HepG2 (cell line): ENCODE results near the gene ZNF415. TPM values are rescaled to one million over a fixed set of nuclear protein-coding genes. Genes with fewer than 3 reads are reported as not detected.

Experiments
- ATAC-seq: fragments of 200-7000 bp; cut with Tn5 transposase; 3 replicates; pipeline ENCODE4 v1.9.1; 2020; ENCODE audit warnings: mild to moderate bottlenecking, moderate library complexity
- BruUV-seq: library from RNA; stranded (reverse); fragments of 400-500 nt; replicated peaks from 2 replicates; lab custom pipeline; 2021; lab: Mats Ljungman, UMichigan
- CTCF ChIA-PET: fragments of 300-600 bp; formaldehyde crosslinking; extraction: SDS; loops from one replicate; lab custom pipeline; 2021; ENCODE audit warnings: low total read pairs, inconsistent platforms, low intra/inter-chr PET ratio; lab: Yijun Ruan, JAX
- POLR2A ChIA-PET: fragments of 350-600 bp; sonication (Branson Sonifier 250); formaldehyde crosslinking; loops from one replicate; lab custom pipeline; 2020; ENCODE audit warnings: antibody characterized with exemption, inconsistent platforms; lab: Yijun Ruan, JAX
- DNase-seq: peaks from one replicate; pipeline ENCODE4 v3.0.0-alpha.2; 2015; ENCODE audit warnings: low spot score
- FAIRE-seq: peaks from 3 replicates; lab custom pipeline; 2011; peaks lifted over from hg19 to GRCh38; lab: Jason Lieb, UNC
- H2AFZ ChIP-seq: one replicate; pipeline ENCODE4 v1.6.1; 2011; ENCODE audit warnings: low read length, inconsistent platforms
- H3K27ac ChIP-seq: fragments of 300-600 bp; 3 replicates; pipeline ENCODE4 v1.8.0; 2011; ENCODE audit warnings: mixed run types, mild to moderate bottlenecking, mixed read lengths, low read length, inconsistent platforms; ENCODE audit not compliant: insufficient read depth; ENCODE audit errors: extremely low read length
- H3K27me3 ChIP-seq, 2 experiments: fragments of 200-600 bp in 1 of 2; 2 replicates in 1 of 2; 3 replicates in 1 of 2; pipeline versions ENCODE4 v1.6.0 to v1.8.0; 2011; ENCODE audit warnings: low read length in 2 of 2, mild to moderate bottlenecking in 2 of 2, moderate library complexity in 2 of 2, inconsistent platforms in 1 of 2; ENCODE audit not compliant: insufficient read depth in 2 of 2, control insufficient read depth in 1 of 2
- H3K36me3 ChIP-seq, 2 experiments: fragments of 200-600 bp in 1 of 2; replicated peaks in 1 of 2; 2 replicates in 1 of 2; 3 replicates in 1 of 2; pipeline versions ENCODE4 v1.5.1 to v1.8.0; 2011; ENCODE audit warnings: low read length in 2 of 2, inconsistent platforms in 1 of 2; ENCODE audit not compliant: insufficient read depth in 2 of 2, control insufficient read depth in 1 of 2
- H3K4me1 ChIP-seq: 2 replicates; pipeline ENCODE4 v1.5.1; 2012; ENCODE audit warnings: low read length, inconsistent platforms; ENCODE audit not compliant: insufficient read depth
- H3K4me2 ChIP-seq: 2 replicates; pipeline ENCODE4 v1.6.0; 2011; ENCODE audit warnings: low read depth, low read length, inconsistent platforms
- H3K4me3 ChIP-seq, 3 experiments: fragments of 200-600 bp in 1 of 3; sonication (generic), shearing (Covaris generic) in 1 of 3; replicated peaks in 1 of 3; 2 replicates each; pipeline ENCODE4 v1.5.1; 2011 to 2016; ENCODE audit warnings: low read length in 3 of 3, inconsistent platforms in 2 of 3, low read depth in 2 of 3, mild to moderate bottlenecking in 2 of 3, control low read depth in 1 of 3, mixed read lengths in 1 of 3; ENCODE audit not compliant: insufficient read depth in 1 of 3
- H3K79me2 ChIP-seq: one replicate; pipeline ENCODE4 v1.6.1; 2011; ENCODE audit warnings: low read length, inconsistent platforms; ENCODE audit not compliant: insufficient read depth
- H3K9ac ChIP-seq: 2 replicates; pipeline ENCODE4 v1.6.0; 2011; ENCODE audit warnings: mild to moderate bottlenecking, low read depth, low read length, inconsistent platforms; ENCODE audit not compliant: insufficient read depth
- H3K9me3 ChIP-seq: 2 replicates; pipeline ENCODE4 v1.5.1; 2012; ENCODE audit warnings: mild to moderate bottlenecking, low read length
- H4K20me1 ChIP-seq: 2 replicates; pipeline ENCODE4 v1.6.0; 2011; ENCODE audit warnings: inconsistent platforms, mild to moderate bottlenecking, low read length, moderate library complexity; ENCODE audit not compliant: insufficient read depth
- ARNT ChIP-seq: fragments of 450-650 bp; IDR thresholded peaks from 2 replicates; pipeline ENCODE4 v1.6.1; 2017
- ATF7 ChIP-seq, 2 experiments: fragments of 450-650 bp in 1 of 2; sonication (generic) in 1 of 2; formaldehyde crosslinking in 1 of 2; IDR thresholded peaks; 2 replicates each; pipeline versions ENCODE4 v1.4.0 to v1.6.1; 2016 to 2020; ENCODE audit warnings: antibody characterized with exemption in 1 of 2, mild to moderate bottlenecking in 1 of 2, missing genetic modification reagents in 1 of 2
- CHD4 ChIP-seq: fragments of 200-600 bp; sonication (generic); IDR thresholded peaks from 2 replicates; pipeline ENCODE4 v1.7.0; 2017; ENCODE audit warnings: mild to moderate bottlenecking, low read length, borderline replicate concordance
- CREB1 ChIP-seq, 2 experiments: fragments of 450-650 bp in 1 of 2; IDR thresholded peaks; 2 replicates each; pipeline ENCODE4 v1.6.1; 2016 to 2017; ENCODE audit warnings: control low read depth in 1 of 2, mild to moderate bottlenecking in 1 of 2, missing compliant biosample characterization in 1 of 2, missing genetic modification characterization in 1 of 2
- CSRNP2 ChIP-seq: sonication (generic); formaldehyde crosslinking; conservative IDR thresholded peaks from 2 replicates; pipeline ENCODE4 v1.8.0; 2022; ENCODE audit warnings: low read depth, missing genetic modification reagents
- HNF4A ChIP-seq: sonication (generic); formaldehyde crosslinking; IDR thresholded peaks from 2 replicates; pipeline ENCODE4 v1.4.0; 2020; ENCODE audit warnings: missing genetic modification reagents
- KDM5A ChIP-seq: fragments of 200-600 bp; sonication (generic); IDR thresholded peaks from 2 replicates; pipeline ENCODE4 v1.7.0; 2018; ENCODE audit warnings: antibody characterized with exemption, mild to moderate bottlenecking, low read length, borderline replicate concordance
- KLF9 ChIP-seq: IDR thresholded peaks from 2 replicates; pipeline ENCODE4 v1.6.1; 2016; ENCODE audit warnings: low read depth
- MAX ChIP-seq: IDR thresholded peaks from 2 replicates; pipeline ENCODE4 v1.6.1; 2012; ENCODE audit warnings: inconsistent platforms
- PCBP1 ChIP-seq: fragments of 200-400 bp; formaldehyde crosslinking; IDR thresholded peaks from 2 replicates; pipeline ENCODE4 v1.6.1; 2017; ENCODE audit warnings: mild to moderate bottlenecking, low read depth, low read length, borderline replicate concordance
- PRMT3 ChIP-seq: sonication (generic); formaldehyde crosslinking; IDR thresholded peaks from 2 replicates; pipeline ENCODE4 v1.8.1; 2022; ENCODE audit warnings: low read depth, mild to moderate bottlenecking, moderate library complexity, missing genetic modification reagents, borderline replicate concordance
- RBM39 ChIP-seq: fragments of 200-400 bp; formaldehyde crosslinking; IDR thresholded peaks from one replicate; pipeline ENCODE4 v1.6.1; 2018; ENCODE audit warnings: antibody characterized with exemption, mild to moderate bottlenecking, low read depth, low read length; ENCODE audit not compliant: poor library complexity, severe bottlenecking
- RFX1 ChIP-seq: fragments of 450-650 bp; IDR thresholded peaks from 2 replicates; pipeline ENCODE4 v1.6.1; 2017
- ZNF224 ChIP-seq: sonication (generic); formaldehyde crosslinking; IDR thresholded peaks from 2 replicates; pipeline ENCODE4 v1.5.0; 2020; ENCODE audit warnings: mild to moderate bottlenecking, missing genetic modification reagents
- ZNF225 ChIP-seq: sonication (generic); formaldehyde crosslinking; IDR thresholded peaks from 2 replicates; pipeline ENCODE4 v1.4.0; 2020; ENCODE audit warnings: mild to moderate bottlenecking, missing genetic modification reagents
- ZNF446 ChIP-seq: sonication (generic); formaldehyde crosslinking; IDR thresholded peaks from 2 replicates; pipeline ENCODE4 v1.5.0; 2020; ENCODE audit warnings: mild to moderate bottlenecking, missing genetic modification reagents
- ZNF549 ChIP-seq: sonication (generic); formaldehyde crosslinking; IDR thresholded peaks from 2 replicates; pipeline ENCODE4 v1.5.0; 2020; ENCODE audit warnings: missing genetic modification reagents
- ZNF564 ChIP-seq: sonication (generic); formaldehyde crosslinking; IDR thresholded peaks from 2 replicates; pipeline ENCODE4 v1.8.1; 2023; ENCODE audit warnings: mild to moderate bottlenecking, missing genetic modification reagents
- ZNF737 ChIP-seq: sonication (generic); formaldehyde crosslinking; IDR thresholded peaks from 2 replicates; pipeline ENCODE4 v1.5.0; 2020; ENCODE audit warnings: missing genetic modification reagents, mild to moderate bottlenecking, borderline replicate concordance
- ZSCAN5A ChIP-seq: sonication (generic); formaldehyde crosslinking; IDR thresholded peaks from 2 replicates; pipeline ENCODE4 v1.8.0; 2022; ENCODE audit warnings: mild to moderate bottlenecking, missing genetic modification reagents, borderline replicate concordance
- WGBS: methylation state at CpG from one replicate; pipeline ENCODE4 v1.1.6; 2017; ENCODE audit warnings: low lambda C conversion rate; 5-methylcytosine and 5-hydroxymethylcytosine counted together
- in situ Hi-C: cut with HindIII; loops from 2 replicates; pipeline ENCODE4 v1.10.0; 2017; ENCODE audit warnings: low pct_unique_long_range_greater_than_20kb; ENCODE audit not compliant: extremely low pct_ligation_motif_present
- intact Hi-C: fragments of 100-400 bp; cut with micrococcal nuclease; formaldehyde crosslinking; loops from one replicate; pipeline ENCODE4 v1.10.0; 2022; ENCODE audit not compliant: unreplicated experiment
- polyA plus RNA-seq, 8 experiments: library from polyadenylated mRNA; depleted of rRNA in 3 of 8; stranded (reverse) in 7 of 8; unstranded in 1 of 8; fragments of >200 nt; fragmentation: Illumina TruSeq in 4 of 8; extraction: Trizol in 4 of 8; gene quantifications; 2 replicates each; pipeline versions ENCODE4 v1.2.1 to v1.2.3, GENCODE V29; 2011 to 2016; ENCODE audit warnings: low read depth in 4 of 8, missing spikeins in 1 of 8, mixed read lengths in 1 of 8; ENCODE audit not compliant: insufficient read depth in 1 of 8
- total RNA-seq, 5 experiments: library from RNA; depleted of rRNA; stranded (reverse); fragments of >200 nt; fragmentation: Illumina TruSeq; extraction: Trizol; gene quantifications; 2 replicates each; pipeline ENCODE4 v1.2.3, GENCODE V29; 2016; ENCODE audit warnings: low read depth in 1 of 5

ZNF415 gene
- total and polyA plus RNA-seq, 2 of the 13 experiments (the other 11 are each of a cell fraction or from before 2014, with no cell fraction given), result 0.15 to 0.17 TPM

- TF ChIP-seq PCBP1 (no peak), ZNF225 (CRISPR knock-in tag) (no peak), KDM5A (no peak), ZNF549 (no peak), HNF4A (CRISPR knock-in tag) (no peak)
These were observed 45.8 kb downstream of the ZNF415 start (continued) for GRCh38 chr19:53086949-53087348.

GRCh38 chr19:53085496-53085895, 47.2 kb downstream of the ZNF415 start:
- in situ Hi-C loops, result no loop called here
- intact Hi-C loops, result no loop called here

More at GRCh38 chr19:53085496-53085895, 47.2 kb downstream of the ZNF415 start:
- H3K4me3 ChIP-seq, result no peak overlapping the region
- peaks cover 22% of the 10 kb centered on the region; the same call in 1 of the 2 replicates for H3K9me3 ChIP-seq
- 50% methylated on average over 7 of the region's 7 CpGs for WGBS
- CTCF ChIA-PET, result no interaction called here
- DNase-seq (no peak), ATAC-seq (no peak), FAIRE-seq (no peak)
- H2AFZ ChIP-seq, result no peak overlapping the region
- TF ChIP-seq RFX1, result no peak
- no peak for TF ChIP-seq ZNF737 (CRISPR knock-in tag)
- no peak for TF ChIP-seq PRMT3 (CRISPR knock-in tag)
- TF ChIP-seq CHD4, result no peak
- no peak for TF ChIP-seq ZNF446 (CRISPR knock-in tag)
- no peak for TF ChIP-seq ZNF564 (CRISPR knock-in tag)
- no peak for TF ChIP-seq ARNT
- TF ChIP-seq ZSCAN5A (CRISPR knock-in tag), result no peak
- no peak for TF ChIP-seq CSRNP2
- peak; percentile 74 for TF ChIP-seq CREB1 (IDR thresholded peaks at IDR 0.05)
- no peak for TF ChIP-seq CREB1 (CRISPR knock-in tag; IDR thresholded peaks at IDR 0.05)
- no peak for TF ChIP-seq ZNF224
- TF ChIP-seq ATF7 (IDR thresholded peaks at IDR 0.05), result peak; percentile 87
- TF ChIP-seq ATF7 (CRISPR knock-in tag; IDR thresholded peaks at IDR 0.05), result no peak
- no peak for TF ChIP-seq KLF9 (CRISPR knock-in tag)
- no peak for TF ChIP-seq MAX
- no peak for TF ChIP-seq RBM39
- H3K9ac ChIP-seq, result no peak overlapping the region
- no peak overlapping the region for H3K4me2 ChIP-seq
- no peaks in the 10 kb centered on the region for H3K27me3 ChIP-seq
- no peak overlapping the region for H3K27ac ChIP-seq
- BruUV-seq, result no TSS peak
- no peaks in the 10 kb centered on the region for H3K79me2 ChIP-seq
- H3K36me3 ChIP-seq, result peaks cover 2 to 24% of the 10 kb centered on the region in 2 experiments; a peak in 4 of 5 replicates
- H4K20me1 ChIP-seq, result no peaks in the 10 kb centered on the region
- POLR2A ChIA-PET, result no interaction called here
- H3K4me1 ChIP-seq, result no peaks in the 10 kb centered on the region
